Measurements from ENCODE around the gene MICAL1.

Gene MICAL1

GRCh38 chr6:109428889-109429477 lies 26.6 kb downstream of the MICAL1 start:
- DNase-seq = no peak

GRCh38 chr6:109424946-109425345 lies 30.6 kb downstream of the MICAL1 start:
- DNase-seq = no peak

DNA sequence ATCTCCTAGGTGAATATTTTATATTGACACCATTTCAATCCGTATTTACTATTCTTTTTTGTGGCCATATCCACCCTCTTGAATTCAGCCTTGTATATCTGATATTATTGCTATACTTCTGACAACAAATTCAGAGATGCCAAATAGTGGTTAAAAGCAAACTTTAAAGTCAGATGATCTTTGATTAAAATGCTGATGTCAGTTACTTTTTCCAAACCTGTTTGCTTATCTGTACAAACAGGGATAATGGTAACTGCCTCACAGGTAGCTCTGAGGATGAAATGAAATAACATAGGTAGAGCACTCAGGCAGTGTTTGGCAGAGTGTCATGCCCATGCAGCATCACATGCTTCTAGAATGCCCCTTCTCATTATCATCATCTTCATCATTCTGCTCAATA lies 34.4 kb downstream of the MICAL1 start:
- DNase-seq = no peak

DNA sequence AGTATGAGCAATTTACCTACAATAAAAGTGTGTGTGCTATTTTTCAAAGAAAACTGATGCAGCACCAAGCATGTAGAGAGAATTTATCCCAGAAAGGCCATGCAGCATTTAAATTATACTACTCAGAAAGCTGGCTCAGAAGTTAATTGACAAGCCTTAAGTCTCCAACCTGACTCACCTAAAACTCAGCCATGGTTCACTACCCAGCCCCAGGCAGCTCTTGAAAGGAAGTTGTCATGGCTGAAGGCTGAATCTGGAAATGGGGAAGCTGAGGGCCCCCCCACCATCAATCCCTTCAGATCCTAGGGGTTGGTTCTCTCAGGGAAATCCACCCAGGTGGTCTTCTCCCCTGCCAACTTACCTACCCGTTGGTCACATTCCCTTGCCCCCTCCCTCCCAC lies 34.8 kb downstream of the MICAL1 start:
- no peak for DNase-seq

GRCh38 chr6:109417646-109418045 lies 37.9 kb downstream of the MICAL1 start:
- no peak for DNase-seq

GRCh38 chr6:109411034-109411433 lies 44.5 kb downstream of the MICAL1 start:
- DNase-seq = no peak

- DNase-seq = no peak
Measured at GRCh38 chr6:109406196-109406595, 49.4 kb downstream of the MICAL1 start.

DNA sequence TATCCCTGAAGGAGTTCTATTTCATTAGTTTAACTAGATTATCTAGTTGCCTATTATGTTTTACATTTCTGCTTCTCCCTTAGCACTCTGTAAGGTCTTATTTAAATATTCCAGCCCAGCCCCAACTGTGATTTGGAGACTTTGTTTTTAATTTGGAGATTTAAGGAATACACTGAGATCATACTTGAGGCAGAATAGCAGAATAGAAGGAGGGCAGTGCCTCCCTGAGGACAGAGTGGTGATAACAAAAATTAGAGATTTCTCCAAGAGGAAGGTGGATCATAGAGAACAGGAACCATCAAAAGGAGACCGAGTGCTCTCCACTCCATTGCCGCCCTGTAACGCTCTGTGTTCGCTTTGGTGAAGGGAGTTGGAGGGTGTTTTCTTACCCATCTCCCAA lies 58.6 kb downstream of the MICAL1 start:
- DNase-seq = no peak

- no peak for DNase-seq
Measured at GRCh38 chr6:109396046-109396718, 59.4 kb downstream of the MICAL1 start.
